Small intestine (tissue), 7 donors: ENCODE results near the gene ZBTB16. TPM values are rescaled to one million over a fixed set of nuclear protein-coding genes. Genes with fewer than 3 reads are reported as not detected.
A peak's percentile ranks its signal among the peaks of the same experiment; 100 is the strongest.

Experiments
- DNase-seq, 2 donors: peaks; one replicate each; pipeline versions ENCODE4 v3.0.0 to v3.0.0-alpha.2; 2013
- FAIRE-seq: peaks from 2 replicates; lab custom pipeline; 2012; peaks lifted over from hg19 to GRCh38; lab: Jason Lieb, UNC
- H3K27ac ChIP-seq, 3 donors: one replicate each; pipeline ENCODE4 v1.5.1; 2013; ENCODE audit warnings: low read length in 2 of 3, mild to moderate bottlenecking in 2 of 3, control low read depth in 1 of 3, inconsistent platforms in 1 of 3, low read depth in 1 of 3, moderate library complexity in 1 of 3
- H3K27me3 ChIP-seq, 3 donors: one replicate each; pipeline ENCODE4 v1.6.1; 2013; ENCODE audit warnings: low read length in 3 of 3, inconsistent platforms in 1 of 3; ENCODE audit not compliant: control insufficient read depth in 3 of 3, insufficient read depth in 3 of 3
- H3K36me3 ChIP-seq, 3 donors: one replicate each; pipeline ENCODE4 v1.6.1; 2013; ENCODE audit warnings: low read length in 3 of 3, inconsistent platforms in 1 of 3, low read depth in 1 of 3, mild to moderate bottlenecking in 1 of 3, moderate library complexity in 1 of 3; ENCODE audit not compliant: control insufficient read depth in 3 of 3, insufficient read depth in 2 of 3
- H3K4me1 ChIP-seq, 3 donors: one replicate each; pipeline ENCODE4 v1.6.1; 2013; ENCODE audit warnings: low read length in 2 of 3, inconsistent platforms in 1 of 3, low read depth in 1 of 3, mild to moderate bottlenecking in 1 of 3, moderate library complexity in 1 of 3; ENCODE audit not compliant: control insufficient read depth in 3 of 3, insufficient read depth in 2 of 3
- H3K4me3 ChIP-seq, 3 donors: one replicate each; pipeline ENCODE4 v1.5.1; 2013; ENCODE audit warnings: low read length in 3 of 3, control low read depth in 1 of 3, inconsistent platforms in 1 of 3, low read depth in 1 of 3, mild to moderate bottlenecking in 1 of 3, moderate library complexity in 1 of 3
- H3K9me3 ChIP-seq, 2 donors: one replicate each; pipeline ENCODE4 v1.6.1; 2013; ENCODE audit warnings: low read depth in 1 of 2, low read length in 1 of 2; ENCODE audit not compliant: control insufficient read depth in 2 of 2, insufficient read depth in 1 of 2
- WGBS, 3 donors: extraction: QIAGEN DNeasy Blood & Tissue Kit; methylation state at CpG; one replicate each; pipeline ENCODE4 v1.1.7; 2013; 5-methylcytosine and 5-hydroxymethylcytosine counted together
- polyA plus RNA-seq, 4 donors: library from polyadenylated mRNA; stranded (reverse) in 3 of 4; unstranded in 1 of 4; fragments of 200-250 nt in 3 of 4; fragments of 120-200 nt in 1 of 4; gene quantifications; one replicate each; pipeline versions ENCODE4 v1.2.1 to v1.2.3, GENCODE V29; 2013
- donor health status: healthy with polysubstance abuse.
- donor health status: control.
- donor health status: control.
- donor health status: Bipolar disorder and iron deficiency.
- donor health status: healthy.

ZBTB16 gene
- polyA plus RNA-seq, 4 donors: 1.5 to 32.4 (median 17.4) TPM

GRCh38 chr11:114185436-114185835 is 125.9 kb downstream of the ZBTB16 start:
- Histone ChIP-seq H3K27ac (no peak overlapping the region), H3K4me3 (no peak overlapping the region), H3K36me3 (peaks cover 0 to 3% (median 2%) of the 10 kb centered on the region in 3 donors), H3K27me3 (no peaks in the 10 kb centered on the region), H3K4me1 (peaks cover 0 to 7% (median under 1%) of the 10 kb centered on the region in 3 donors), H3K9me3 (no peaks in the 10 kb centered on the region)
- WGBS, 3 donors: 89 to 92% (median 91%) methylated on average over 6 of the region's 6 CpGs
- FAIRE-seq (no peak), DNase-seq (no peak)

DNA sequence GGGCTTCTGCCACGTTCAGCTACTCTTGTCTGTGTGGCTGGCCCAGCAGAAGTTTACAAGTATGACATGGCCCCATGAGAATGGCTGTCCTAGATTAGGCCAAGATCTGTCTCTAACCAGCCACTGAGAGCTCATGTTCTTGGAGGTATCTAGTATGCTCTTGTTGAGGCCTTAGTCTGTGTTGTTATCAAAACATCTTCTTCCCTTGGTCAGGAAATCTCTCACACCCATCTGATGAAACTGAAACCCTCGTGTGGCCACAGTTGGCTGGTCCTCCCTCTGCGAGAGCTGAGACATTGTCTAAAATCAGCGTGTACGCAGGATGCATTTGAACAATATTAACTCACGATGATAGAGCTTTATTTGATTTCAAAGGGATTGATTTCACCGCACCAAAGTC is 127.7 kb downstream of the ZBTB16 start:
- FAIRE-seq (no peak), DNase-seq (no peak)
- peaks cover 0 to 7% (median 0%) of the 10 kb centered on the region in 3 donors for H3K4me1 ChIP-seq
- H3K4me3 ChIP-seq: no peak overlapping the region
- 79 to 91% (median 85%) methylated on average over 7 of the region's 7 CpGs for WGBS, 3 donors
- H3K27ac ChIP-seq: peak overlapping the region in 1 of 3 donors; percentile 18
- H3K27me3 ChIP-seq: no peaks in the 10 kb centered on the region
- peaks cover 0 to 10% of the 10 kb centered on the region in 2 donors for H3K9me3 ChIP-seq
- peaks cover 0 to 3% (median 2%) of the 10 kb centered on the region in 3 donors for H3K36me3 ChIP-seq

GRCh38 chr11:114188851-114189570 is 129.5 kb downstream of the ZBTB16 start:
- peaks cover 0 to 10% of the 10 kb centered on the region in 2 donors for H3K9me3 ChIP-seq
- H3K4me3 ChIP-seq: no peak overlapping the region
- H3K36me3 ChIP-seq: peaks cover 0 to 3% (median 2%) of the 10 kb centered on the region in 3 donors
- H3K4me1 ChIP-seq: peaks cover 0 to 7% (median 0%) of the 10 kb centered on the region in 3 donors
- DNase-seq (no peak), FAIRE-seq (no peak)
- no peak overlapping the region for H3K27ac ChIP-seq
- 90 to 92% (median 90%) methylated on average over 3 of the region's 3 CpGs for WGBS, 3 donors
- no peaks in the 10 kb centered on the region for H3K27me3 ChIP-seq

GRCh38 chr11:114190630-114191029 is 131.1 kb downstream of the ZBTB16 start:
- FAIRE-seq: no peak
- H3K36me3 ChIP-seq: peaks cover 0 to 3% (median 2%) of the 10 kb centered on the region in 3 donors
- H3K27me3 ChIP-seq: no peaks in the 10 kb centered on the region
- no peak overlapping the region for H3K27ac ChIP-seq
- peaks cover 0 to 10% of the 10 kb centered on the region in 2 donors for H3K9me3 ChIP-seq
- DNase-seq: no peak
- H3K4me3 ChIP-seq: no peak overlapping the region
- H3K4me1 ChIP-seq: peaks cover 0 to 4% (median 0%) of the 10 kb centered on the region in 3 donors
- 78 to 91% (median 82%) methylated on average over 4 of the region's 4 CpGs for WGBS, 3 donors

- DNase-seq (no peak), FAIRE-seq (no peak)
- H3K36me3 ChIP-seq: peaks cover 0 to 3% (median 2%) of the 10 kb centered on the region in 3 donors
- H3K4me3 ChIP-seq: no peak overlapping the region
- peak overlapping the region in 1 of 3 donors; percentile 14 for H3K27ac ChIP-seq
- no peaks in the 10 kb centered on the region for H3K27me3 ChIP-seq
- WGBS, 3 donors: 46 to 77% (median 74%) methylated on average over 2 of the region's 2 CpGs
- H3K9me3 ChIP-seq: peaks cover 0 to 10% of the 10 kb centered on the region in 2 donors
- peaks cover 0 to 7% (median 0%) of the 10 kb centered on the region in 3 donors for H3K4me1 ChIP-seq
These were observed 132.4 kb downstream of the ZBTB16 start for GRCh38 chr11:114191893-114192292.

DNA sequence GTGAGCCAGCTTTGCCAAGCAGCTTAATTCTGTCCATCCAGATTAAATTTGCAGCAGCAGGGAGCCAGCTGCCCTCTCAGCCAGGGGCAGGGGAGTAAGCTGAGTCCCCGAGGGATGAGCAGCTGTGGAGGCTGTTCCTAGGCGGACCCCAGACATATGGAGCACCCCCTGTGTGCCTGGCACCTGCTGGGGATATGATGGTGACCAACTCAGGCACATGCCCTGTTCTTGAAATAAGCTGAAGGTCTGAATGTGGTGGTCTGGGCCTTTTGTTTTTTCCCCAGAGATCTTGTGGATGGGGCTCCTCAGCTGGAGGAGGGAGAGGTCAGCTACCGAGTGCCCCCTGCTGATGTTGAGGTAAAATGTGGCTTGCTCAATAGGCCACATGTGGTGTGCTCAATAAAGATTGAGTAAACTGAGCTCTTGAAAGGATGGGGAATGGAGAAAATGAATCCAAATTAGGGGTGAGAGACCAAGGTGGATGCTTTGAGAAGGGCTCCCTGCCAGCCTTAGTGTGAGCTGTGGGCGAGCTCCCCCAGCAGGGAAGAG is 133.4 kb downstream of the ZBTB16 start:
- Histone ChIP-seq H3K27me3 (no peaks in the 10 kb centered on the region), H3K9me3 (peaks cover 0 to 10% of the 10 kb centered on the region in 2 donors), H3K4me3 (no peak overlapping the region), H3K36me3 (peaks cover 0 to 2% (median 0%) of the 10 kb centered on the region in 3 donors), H3K27ac (no peak overlapping the region), H3K4me1 (peaks cover 0 to 7% (median 0%) of the 10 kb centered on the region in 3 donors)
- FAIRE-seq: no peak
- 83 to 95% (median 92%) methylated on average over 4 of the region's 4 CpGs for WGBS, 3 donors
- DNase-seq: no peak

GRCh38 chr11:114193730-114194679 is 134.5 kb downstream of the ZBTB16 start:
- DNase-seq: no peak
- Histone ChIP-seq H3K27me3 (no peaks in the 10 kb centered on the region), H3K36me3 (no peaks in the 10 kb centered on the region), H3K4me3 (no peak overlapping the region), H3K9me3 (peaks cover 0 to 10% of the 10 kb centered on the region in 2 donors), H3K27ac (peak overlapping the region in 1 of 3 donors; percentile 69), H3K4me1 (peaks cover 0 to 7% (median 0%) of the 10 kb centered on the region in 3 donors)
- no peak for FAIRE-seq
- WGBS, 3 donors: 75 to 79% (median 79%) methylated on average over 10 of the region's 10 CpGs

DNA sequence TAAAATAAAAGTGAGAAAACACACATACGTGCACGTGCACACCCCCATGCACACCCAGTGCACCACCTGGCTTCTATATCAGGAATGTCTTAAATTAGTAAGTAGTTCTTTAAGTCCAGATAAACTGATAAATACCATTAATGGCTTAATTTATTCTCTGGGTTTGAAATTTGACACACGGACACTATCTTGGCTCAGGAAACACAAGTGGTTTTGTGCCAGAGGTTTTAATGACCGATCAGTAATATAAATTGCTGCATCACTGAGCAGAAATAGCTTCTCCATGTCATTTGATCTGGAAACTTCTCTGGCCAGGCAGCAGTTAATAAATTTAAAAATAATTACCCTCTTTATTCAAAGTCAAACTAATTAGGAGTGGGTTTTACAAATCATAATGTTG is 135.2 kb downstream of the ZBTB16 start:
- Histone ChIP-seq H3K4me3 (no peak overlapping the region), H3K27ac (no peak overlapping the region), H3K4me1 (peaks cover 0 to 7% (median 0%) of the 10 kb centered on the region in 3 donors), H3K9me3 (peaks cover 0 to 10% of the 10 kb centered on the region in 2 donors), H3K27me3 (no peaks in the 10 kb centered on the region), H3K36me3 (no peaks in the 10 kb centered on the region)
- DNase-seq (no peak), FAIRE-seq (no peak)
- 13 to 47% (median 31%) methylated on average over 4 of the region's 4 CpGs for WGBS, 3 donors
